GM12878 (cell line): ENCODE results near the gene HNRNPF.

ENCODE experiments used
- CREM ChIP-seq: IDR thresholded peaks from 2 replicates; pipeline ENCODE4 v1.6.1; 2014; ENCODE audit warnings: antibody characterized with exemption, low read depth
- CTCF ChIP-seq, 3 experiments: IDR thresholded peaks in 2 of 3; conservative IDR thresholded peaks in 1 of 3; 2 replicates each; pipeline ENCODE4 v1.5.1; 2011; ENCODE audit warnings: low read depth in 3 of 3, low read length in 3 of 3, mild to moderate bottlenecking in 3 of 3, control low read depth in 2 of 3, moderate library complexity in 2 of 3, inconsistent platforms in 1 of 3, mixed read lengths in 1 of 3; ENCODE audit not compliant: control insufficient read depth in 2 of 3, insufficient read depth in 1 of 3; ENCODE audit errors: extremely low read depth in 1 of 3
- DPF2 ChIP-seq: fragments of 450-650 bp; IDR thresholded peaks from 2 replicates; pipeline ENCODE4 v1.6.1; 2017; ENCODE audit warnings: mild to moderate bottlenecking
- ESRRA ChIP-seq: IDR thresholded peaks from 2 replicates; pipeline ENCODE4 v1.6.1; 2012; ENCODE audit warnings: mild to moderate bottlenecking, low read length, improper control_type of control experiment
- FOXM1 ChIP-seq: IDR thresholded peaks from 2 replicates; pipeline ENCODE4 v1.6.1; 2012; ENCODE audit warnings: low read depth, mild to moderate bottlenecking, inconsistent platforms, low read length, moderate library complexity
- HDAC6 ChIP-seq: fragments of 200-600 bp; sonication (generic); IDR thresholded peaks from one replicate; pipeline ENCODE4 v1.8.0; 2017; ENCODE audit warnings: antibody characterized with exemption; ENCODE audit not compliant: unreplicated experiment
- NBN ChIP-seq: fragments of 450-650 bp; IDR thresholded peaks from 2 replicates; pipeline ENCODE4 v1.6.1; 2016
- NFIC ChIP-seq: IDR thresholded peaks from 2 replicates; pipeline ENCODE4 v1.6.1; 2012; ENCODE audit warnings: low read depth, mild to moderate bottlenecking, inconsistent platforms, low read length, moderate library complexity
- NR2C2 ChIP-seq: IDR thresholded peaks from 2 replicates; pipeline ENCODE4 v1.6.1; 2011; ENCODE audit warnings: borderline replicate concordance, low read depth; ENCODE audit not compliant: control insufficient read depth, insufficient read length
- POLR2A ChIP-seq: IDR thresholded peaks from 2 replicates; pipeline ENCODE4 v1.6.1; 2011; ENCODE audit warnings: low read depth, mild to moderate bottlenecking, low read length
- SMC3 ChIP-seq: IDR thresholded peaks from 2 replicates; pipeline ENCODE4 v1.6.1; 2011; ENCODE audit warnings: low read length, improper control_type of control experiment, borderline replicate concordance
- ZBTB33 ChIP-seq: fragments of 450-650 bp; IDR thresholded peaks from 2 replicates; pipeline ENCODE4 v1.6.1; 2017; ENCODE audit warnings: mild to moderate bottlenecking
- TF ChIP-seq, protein P1 (sequence below): fragments of 150-350 bp; IDR thresholded peaks from 2 replicates; pipeline ENCODE4 v1.6.1; 2016; ENCODE audit warnings: low read depth, low read length

GRCh38 chr10:43421519-43421918 is 12.5 kb upstream of the HNRNPF start:
- no peak for TF ChIP-seq ESRRA
- TF ChIP-seq CTCF (IDR thresholded peaks at IDR 0.05 in 2 of 3, conservative IDR thresholded peaks at IDR 0.05 in 1 of 3; ENCODE audit: control insufficient read depth in 2 of 3, extremely low read depth in 1 of 3, insufficient read depth in 1 of 3, low read depth in 3 of 3, low read length in 3 of 3) = no peak
- no peak for TF ChIP-seq POLR2A
- no peak for TF ChIP-seq NR2C2
- TF ChIP-seq, protein P1, sequence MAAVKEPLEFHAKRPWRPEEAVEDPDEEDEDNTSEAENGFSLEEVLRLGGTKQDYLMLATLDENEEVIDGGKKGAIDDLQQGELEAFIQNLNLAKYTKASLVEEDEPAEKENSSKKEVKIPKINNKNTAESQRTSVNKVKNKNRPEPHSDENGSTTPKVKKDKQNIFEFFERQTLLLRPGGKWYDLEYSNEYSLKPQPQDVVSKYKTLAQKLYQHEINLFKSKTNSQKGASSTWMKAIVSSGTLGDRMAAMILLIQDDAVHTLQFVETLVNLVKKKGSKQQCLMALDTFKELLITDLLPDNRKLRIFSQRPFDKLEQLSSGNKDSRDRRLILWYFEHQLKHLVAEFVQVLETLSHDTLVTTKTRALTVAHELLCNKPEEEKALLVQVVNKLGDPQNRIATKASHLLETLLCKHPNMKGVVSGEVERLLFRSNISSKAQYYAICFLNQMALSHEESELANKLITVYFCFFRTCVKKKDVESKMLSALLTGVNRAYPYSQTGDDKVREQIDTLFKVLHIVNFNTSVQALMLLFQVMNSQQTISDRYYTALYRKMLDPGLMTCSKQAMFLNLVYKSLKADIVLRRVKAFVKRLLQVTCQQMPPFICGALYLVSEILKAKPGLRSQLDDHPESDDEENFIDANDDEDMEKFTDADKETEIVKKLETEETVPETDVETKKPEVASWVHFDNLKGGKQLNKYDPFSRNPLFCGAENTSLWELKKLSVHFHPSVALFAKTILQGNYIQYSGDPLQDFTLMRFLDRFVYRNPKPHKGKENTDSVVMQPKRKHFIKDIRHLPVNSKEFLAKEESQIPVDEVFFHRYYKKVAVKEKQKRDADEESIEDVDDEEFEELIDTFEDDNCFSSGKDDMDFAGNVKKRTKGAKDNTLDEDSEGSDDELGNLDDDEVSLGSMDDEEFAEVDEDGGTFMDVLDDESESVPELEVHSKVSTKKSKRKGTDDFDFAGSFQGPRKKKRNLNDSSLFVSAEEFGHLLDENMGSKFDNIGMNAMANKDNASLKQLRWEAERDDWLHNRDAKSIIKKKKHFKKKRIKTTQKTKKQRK = no peak
- no peak for TF ChIP-seq NBN
- no peak for TF ChIP-seq ZBTB33
- TF ChIP-seq HDAC6 = no peak
- TF ChIP-seq SMC3 = no peak
- TF ChIP-seq NFIC = no peak
- no peak for TF ChIP-seq CREM
- TF ChIP-seq FOXM1 = no peak
- TF ChIP-seq DPF2 = no peak
